H9 (cell line): ENCODE measurements around the gene SLBP. TPM values are rescaled to one million over a fixed set of nuclear protein-coding genes. Genes with fewer than 3 reads are reported as not detected.

Experiments
- DNase-seq: peaks from one replicate; pipeline ENCODE4 v3.0.0-alpha.2; 2017
- H2AFZ ChIP-seq: one replicate; pipeline ENCODE4 v1.6.1; 2013; ENCODE audit warnings: mild to moderate bottlenecking, low read length, control low read depth, moderate library complexity
- H2AK5ac ChIP-seq: 2 replicates; pipeline ENCODE4 v1.6.1; 2013; ENCODE audit warnings: low read length, control low read depth, mixed read lengths; ENCODE audit not compliant: insufficient read length
- H2BK120ac ChIP-seq: one replicate; pipeline ENCODE4 v1.6.1; 2013; ENCODE audit warnings: low read depth, mild to moderate bottlenecking, low read length, control low read depth, inconsistent platforms; ENCODE audit not compliant: poor library complexity, severe bottlenecking
- H2BK12ac ChIP-seq: 2 replicates; pipeline ENCODE4 v1.6.1; 2013; ENCODE audit warnings: low read length, control low read depth, mixed read lengths, low read depth; ENCODE audit not compliant: insufficient read length
- H2BK15ac ChIP-seq: 2 replicates; pipeline ENCODE4 v1.6.1; 2013; ENCODE audit warnings: low read depth, low read length, control low read depth
- H2BK20ac ChIP-seq: one replicate; pipeline ENCODE4 v1.6.1; 2013; ENCODE audit warnings: low read depth, mild to moderate bottlenecking, low read length, control low read depth, inconsistent platforms; ENCODE audit not compliant: poor library complexity, severe bottlenecking
- H2BK5ac ChIP-seq: 2 replicates; pipeline ENCODE4 v1.6.1; 2013; ENCODE audit warnings: low read length, control low read depth, mixed read lengths; ENCODE audit not compliant: insufficient read length
- H3K14ac ChIP-seq: 2 replicates; pipeline ENCODE4 v1.6.1; 2013; ENCODE audit warnings: low read length, control low read depth; ENCODE audit not compliant: insufficient read depth
- H3K18ac ChIP-seq: 2 replicates; pipeline ENCODE4 v1.6.1; 2013; ENCODE audit warnings: low read depth, mild to moderate bottlenecking, mixed read lengths, low read length, control low read depth; ENCODE audit not compliant: insufficient read length
- H3K23ac ChIP-seq: 2 replicates; pipeline ENCODE4 v1.6.1; 2013; ENCODE audit warnings: low read length, control low read depth, mixed read lengths, low read depth; ENCODE audit not compliant: insufficient read length
- H3K23me2 ChIP-seq: 2 replicates; pipeline ENCODE4 v1.6.1; 2013; ENCODE audit warnings: low read depth, mild to moderate bottlenecking, mixed read lengths, low read length, control low read depth; ENCODE audit not compliant: insufficient read length, poor library complexity, severe bottlenecking
- H3K27ac ChIP-seq: 2 replicates; pipeline ENCODE4 v1.5.1; 2013; ENCODE audit warnings: low read length, control low read depth, mixed read lengths, low read depth; ENCODE audit not compliant: insufficient read length
- H3K27me3 ChIP-seq: 2 replicates; pipeline ENCODE4 v1.6.1; 2013; ENCODE audit warnings: low read length, control low read depth, inconsistent platforms; ENCODE audit not compliant: insufficient read depth
- H3K4ac ChIP-seq: 2 replicates; pipeline ENCODE4 v1.6.1; 2013; ENCODE audit warnings: low read depth, mild to moderate bottlenecking, control low read depth, inconsistent platforms, low read length, moderate library complexity
- H3K4me1 ChIP-seq: 2 replicates; pipeline ENCODE4 v1.6.1; 2013; ENCODE audit warnings: low read length, control low read depth, inconsistent platforms; ENCODE audit not compliant: insufficient read depth
- H3K4me2 ChIP-seq: 2 replicates; pipeline ENCODE4 v1.6.1; 2013; ENCODE audit warnings: low read length, control low read depth, mixed read lengths; ENCODE audit not compliant: insufficient read length, insufficient read depth
- H3K56ac ChIP-seq: 2 replicates; pipeline ENCODE4 v1.6.1; 2013; ENCODE audit warnings: low read depth, mild to moderate bottlenecking, mixed read lengths, low read length, control low read depth; ENCODE audit not compliant: insufficient read length
- H3K79me1 ChIP-seq: 2 replicates; pipeline ENCODE4 v1.6.1; 2013; ENCODE audit warnings: low read depth, mild to moderate bottlenecking, moderate library complexity, low read length, control low read depth, inconsistent platforms; ENCODE audit not compliant: insufficient read depth, poor library complexity, severe bottlenecking
- H3K79me2 ChIP-seq: 2 replicates; pipeline ENCODE4 v1.6.1; 2013; ENCODE audit warnings: low read length, control low read depth, inconsistent platforms; ENCODE audit not compliant: insufficient read depth
- H3K9ac ChIP-seq: 2 replicates; pipeline ENCODE4 v1.6.1; 2013; ENCODE audit warnings: low read length, control low read depth, mixed read lengths; ENCODE audit not compliant: insufficient read length; ENCODE audit errors: extremely low read depth
- H3K9me3 ChIP-seq: one replicate; pipeline ENCODE4 v1.6.1; 2013; ENCODE audit warnings: low read depth, low read length, inconsistent platforms; ENCODE audit not compliant: control insufficient read depth
- H3T11ph ChIP-seq: one replicate; pipeline ENCODE4 v1.6.1; 2013; ENCODE audit warnings: mild to moderate bottlenecking, low read length, control low read depth, inconsistent platforms
- H4K20me1 ChIP-seq: one replicate; pipeline ENCODE4 v1.6.1; 2013; ENCODE audit not compliant: control insufficient read depth, insufficient read length, insufficient read depth
- H4K5ac ChIP-seq: 2 replicates; pipeline ENCODE4 v1.6.1; 2013; ENCODE audit warnings: low read depth, mild to moderate bottlenecking, mixed read lengths, low read length, control low read depth; ENCODE audit not compliant: insufficient read length
- H4K8ac ChIP-seq: replicated peaks from 2 replicates; pipeline ENCODE4 v1.6.1; 2013; ENCODE audit warnings: low read length, control low read depth, mixed read lengths, low read depth; ENCODE audit not compliant: insufficient read length
- H4K91ac ChIP-seq: 2 replicates; pipeline ENCODE4 v1.6.1; 2013; ENCODE audit warnings: low read depth, mild to moderate bottlenecking, moderate library complexity, mixed read lengths, low read length, control low read depth; ENCODE audit not compliant: insufficient read length
- H3K27ac Mint-ChIP-seq, 3 experiments: 2 replicates in 2 of 3; 3 replicates in 1 of 3; pipeline ENCODE4 v1.8.0; 2020 to 2021; ENCODE audit warnings: mixed read lengths in 3 of 3, mild to moderate bottlenecking in 1 of 3, moderate library complexity in 1 of 3
- H3K27me3 Mint-ChIP-seq: 2 replicates; pipeline ENCODE4 v1.8.0; 2021; ENCODE audit warnings: low read depth, mild to moderate bottlenecking, moderate library complexity, mixed read lengths
- H3K36me3 Mint-ChIP-seq, 3 experiments: 2 replicates in 2 of 3; 3 replicates in 1 of 3; pipeline ENCODE4 v1.8.0; 2020 to 2021; ENCODE audit warnings: low read depth in 3 of 3, mixed read lengths in 3 of 3; ENCODE audit not compliant: insufficient read depth in 1 of 3
- H3K4me1 Mint-ChIP-seq, 2 experiments: 2 replicates each; pipeline ENCODE4 v1.8.0; 2020; ENCODE audit warnings: mixed read lengths in 2 of 2
- H3K4me3 Mint-ChIP-seq, 2 experiments: 2 replicates in 1 of 2; 3 replicates in 1 of 2; pipeline ENCODE4 v1.8.0; 2020 to 2021; ENCODE audit warnings: mild to moderate bottlenecking in 2 of 2, mixed read lengths in 2 of 2, moderate library complexity in 1 of 2
- H3K9me3 Mint-ChIP-seq, 2 experiments: 2 replicates in 1 of 2; 3 replicates in 1 of 2; pipeline ENCODE4 v1.8.0; 2020; ENCODE audit warnings: mild to moderate bottlenecking in 2 of 2, mixed read lengths in 2 of 2, moderate library complexity in 1 of 2
- WGBS: extraction: QIAGEN DNeasy Blood & Tissue Kit; methylation state at CpG from one replicate; pipeline ENCODE4 v1.1.7; 2013; ENCODE audit warnings: missing lambda C conversion rate, low lambda C conversion rate, mixed read lengths; ENCODE audit not compliant: insufficient read length; ENCODE audit errors: extremely low coverage; 5-methylcytosine and 5-hydroxymethylcytosine counted together
- total RNA-seq: library from RNA; stranded (reverse); gene quantifications from 2 replicates; pipeline ENCODE4 v1.2.1, GENCODE V29; 2021
- TF ChIP-seq, protein P1 (sequence below): fragments of 200-600 bp; sonication (generic); conservative IDR thresholded peaks from 3 replicates; pipeline ENCODE4 v1.8.0; 2021; ENCODE audit warnings: antibody characterized with exemption, mild to moderate bottlenecking

The SLBP gene
- total RNA-seq, 1 experiment from 2014 or later, result 62.7 TPM

DNA sequence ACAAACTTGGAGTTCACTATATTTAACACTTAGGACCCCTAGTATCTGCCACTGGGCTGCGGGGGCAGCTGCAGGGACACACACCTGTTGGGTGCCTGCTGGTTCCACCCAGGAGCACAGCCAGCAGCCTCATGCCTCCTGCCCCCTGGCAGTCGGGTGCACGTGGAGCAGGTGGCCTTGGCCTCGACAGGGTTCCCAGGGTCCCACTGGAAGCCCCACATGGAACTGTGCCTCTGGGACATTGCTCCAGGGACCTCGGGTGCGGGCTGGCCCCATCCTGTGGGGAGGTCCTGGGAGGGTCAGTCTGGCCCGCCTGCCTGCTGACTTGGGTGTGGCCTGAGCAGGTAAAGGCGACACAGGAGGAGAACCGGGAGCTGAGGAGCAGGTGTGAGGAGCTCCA, 27.2 kb upstream of the SLBP start:
- Histone ChIP-seq H3T11ph (no peak overlapping the region), H3K27ac (no peak overlapping the region), H3K14ac (no peak overlapping the region), H4K91ac (no peak overlapping the region), H3K23me2 (no peaks in the 10 kb centered on the region), H2BK5ac (no peak overlapping the region), H4K8ac (no peak overlapping the region), H2BK20ac (no peak overlapping the region), H2BK120ac (no peak overlapping the region), H4K5ac (no peak overlapping the region), H3K4me1 (no peaks in the 10 kb centered on the region), H2BK12ac (no peak overlapping the region), H2AK5ac (no peak overlapping the region), H3K4me2 (no peak overlapping the region), H2BK15ac (no peak overlapping the region), H3K4ac (no peak overlapping the region), H3K79me1 (no peaks in the 10 kb centered on the region), H3K9ac (no peak overlapping the region), H3K23ac (no peak overlapping the region), H3K9me3 (peaks cover 13% of the 10 kb centered on the region), H3K56ac (no peak overlapping the region), H2AFZ (no peak overlapping the region), H3K18ac (no peak overlapping the region), H3K79me2 (no peaks in the 10 kb centered on the region), H3K27me3 (no peaks in the 10 kb centered on the region), H4K20me1 (no peaks in the 10 kb centered on the region)
- H3K4me3 Mint-ChIP-seq, result no peak overlapping the region
- H3K4me1 Mint-ChIP-seq, result 0 out of 4 replicates have a peak, but pooled peaks cover 0 to 4% of the 10 kb centered on the region in 2 experiments
- TF ChIP-seq, protein P1, sequence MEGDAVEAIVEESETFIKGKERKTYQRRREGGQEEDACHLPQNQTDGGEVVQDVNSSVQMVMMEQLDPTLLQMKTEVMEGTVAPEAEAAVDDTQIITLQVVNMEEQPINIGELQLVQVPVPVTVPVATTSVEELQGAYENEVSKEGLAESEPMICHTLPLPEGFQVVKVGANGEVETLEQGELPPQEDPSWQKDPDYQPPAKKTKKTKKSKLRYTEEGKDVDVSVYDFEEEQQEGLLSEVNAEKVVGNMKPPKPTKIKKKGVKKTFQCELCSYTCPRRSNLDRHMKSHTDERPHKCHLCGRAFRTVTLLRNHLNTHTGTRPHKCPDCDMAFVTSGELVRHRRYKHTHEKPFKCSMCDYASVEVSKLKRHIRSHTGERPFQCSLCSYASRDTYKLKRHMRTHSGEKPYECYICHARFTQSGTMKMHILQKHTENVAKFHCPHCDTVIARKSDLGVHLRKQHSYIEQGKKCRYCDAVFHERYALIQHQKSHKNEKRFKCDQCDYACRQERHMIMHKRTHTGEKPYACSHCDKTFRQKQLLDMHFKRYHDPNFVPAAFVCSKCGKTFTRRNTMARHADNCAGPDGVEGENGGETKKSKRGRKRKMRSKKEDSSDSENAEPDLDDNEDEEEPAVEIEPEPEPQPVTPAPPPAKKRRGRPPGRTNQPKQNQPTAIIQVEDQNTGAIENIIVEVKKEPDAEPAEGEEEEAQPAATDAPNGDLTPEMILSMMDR, result no peak
- peaks cover 19 to 20% of the 10 kb centered on the region in 2 experiments for H3K9me3 Mint-ChIP-seq
- H3K36me3 Mint-ChIP-seq, result peaks cover 67 to 99% (median 92%) of the 10 kb centered on the region in 3 experiments
- DNase-seq, result no peak
- no peak overlapping the region for H3K27ac Mint-ChIP-seq
- H3K27me3 Mint-ChIP-seq, result no peaks in the 10 kb centered on the region
- WGBS, result no CpG with 5 or more reads among the region's 9 CpGs
